GM21619 (cell line): Measurements from ENCODE around the gene EFTUD2.
"Not testable (repeated sequence)": the region's sequence is repeated elsewhere in the genome, so short reads cannot be mapped to it uniquely, and the experiment has no call there.

Experiments
- ATAC-seq: cut with Tn5 transposase; IDR thresholded peaks from one replicate; pipeline ENCODE4 v1.9.1; 2021; ENCODE audit not compliant: unreplicated experiment

EFTUD2 gene

GRCh38 chr17:44899074-44899782, at the start of gene EFTUD2:
Gene EFTUD2, minus strand, starts transcription at chr17:44899445. Its CDS starts 4,924 bp downstream, at chr17:44894521.
- ATAC-seq, result peak; percentile 67

- no peak for ATAC-seq
These were observed 49.1 kb upstream of the EFTUD2 start for GRCh38 chr17:44948315-44948795.

- ATAC-seq, result peak; percentile 86
These were observed 48.4 kb upstream of the EFTUD2 start, which contains the start of gene KIF18B for GRCh38 chr17:44947461-44948314. Gene KIF18B, minus strand, starts transcription at chr17:44947773. Its CDS starts 11,429 bp downstream, at chr17:44936344.

GRCh38 chr17:44945652-44946051, 46.4 kb upstream of the EFTUD2 start:
- not testable (repeated sequence) for ATAC-seq

- no peak for ATAC-seq
These were observed 43.2 kb upstream of the EFTUD2 start for GRCh38 chr17:44942456-44942855.

GRCh38 chr17:44941712-44942331, 42.6 kb upstream of the EFTUD2 start:
- no peak for ATAC-seq

- ATAC-seq, result no peak
These were observed 41.5 kb upstream of the EFTUD2 start for GRCh38 chr17:44940768-44941167.

- ATAC-seq, result no peak
These were observed 41.1 kb upstream of the EFTUD2 start for GRCh38 chr17:44940317-44940716.

GRCh38 chr17:44935116-44935515, 35.9 kb upstream of the EFTUD2 start:
- ATAC-seq, result no peak

- no peak for ATAC-seq
These were observed 35.5 kb upstream of the EFTUD2 start for GRCh38 chr17:44934745-44935105.

GRCh38 chr17:44933824-44934744, 34.8 kb upstream of the EFTUD2 start:
- no peak for ATAC-seq

- no peak for ATAC-seq
These were observed 33.5 kb upstream of the EFTUD2 start for GRCh38 chr17:44932787-44933097.

GRCh38 chr17:44932096-44932786, 33.0 kb upstream of the EFTUD2 start:
- ATAC-seq, result no peak

- no peak for ATAC-seq
These were observed 32.1 kb upstream of the EFTUD2 start for GRCh38 chr17:44931376-44931775.

GRCh38 chr17:44930667-44931066, 31.4 kb upstream of the EFTUD2 start:
- no peak for ATAC-seq

GRCh38 chr17:44928950-44929720, 29.9 kb upstream of the EFTUD2 start:
- ATAC-seq, result no peak

- no peak for ATAC-seq
These were observed 28.9 kb upstream of the EFTUD2 start for GRCh38 chr17:44928136-44928535.

- ATAC-seq, result no peak
These were observed 28.5 kb upstream of the EFTUD2 start for GRCh38 chr17:44927696-44928095.

GRCh38 chr17:44926821-44927525, 27.7 kb upstream of the EFTUD2 start:
- ATAC-seq, result no peak
